HCT116 (cell line): ENCODE data around the gene SOBP.

Experiments
- YY1 ChIP-seq: IDR thresholded peaks from 2 replicates; pipeline ENCODE4 v1.6.1; 2011; ENCODE audit warnings: low read length, low read depth, moderate library complexity, mild to moderate bottlenecking; ENCODE audit not compliant: insufficient replicate concordance; ENCODE audit errors: extremely low read depth
- ZNF274 ChIP-seq: fragments of 200-500 bp; sonication (Bioruptor generic); IDR thresholded peaks from 2 replicates; pipeline ENCODE4 v1.6.1; 2014; ENCODE audit warnings: mild to moderate bottlenecking, low read depth, low read length, inconsistent platforms

DNA sequence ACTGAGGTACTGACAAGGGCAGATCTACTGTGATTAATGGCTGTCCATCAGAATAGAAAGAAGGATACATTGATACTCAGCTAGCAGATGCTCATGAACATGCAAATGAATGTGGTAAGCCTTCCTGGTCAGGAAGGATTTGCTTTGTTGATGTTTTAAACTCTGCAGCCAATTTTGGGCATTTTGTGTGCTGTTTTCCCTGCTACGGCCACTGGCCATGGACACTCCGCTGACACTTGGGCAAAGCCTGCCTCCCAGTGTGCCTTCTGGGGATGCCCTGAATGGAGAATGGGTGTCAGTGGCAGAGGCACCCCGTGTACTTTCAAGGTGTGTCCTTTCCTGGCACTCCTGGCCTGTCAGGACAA lies 113.1 kb downstream of the SOBP start:
- no peak for TF ChIP-seq YY1
- TF ChIP-seq ZNF274, result no peak
